Right lobe of liver (tissue), 6 donors: ENCODE results near the gene PRDM12. TPM values are rescaled to one million over a fixed set of nuclear protein-coding genes. Genes with fewer than 3 reads are reported as not detected.

ENCODE experiments used
- ATAC-seq, 4 donors: fragments of 200-7000 bp; cut with Tn5 transposase; one replicate each; pipeline ENCODE4 v1.9.1; 2020; ENCODE audit warnings: mild to moderate bottlenecking in 4 of 4, moderate library complexity in 4 of 4
- DNase-seq, 3 donors: peaks; one replicate each; pipeline ENCODE4 v3.0.0-alpha.2; 2020
- H3K27ac ChIP-seq, 3 donors: fragments of 200-600 bp; one replicate each; pipeline ENCODE4 v1.8.0; 2022
- H3K27me3 ChIP-seq, 2 donors: fragments of 200-600 bp; one replicate each; pipeline ENCODE4 v1.8.0; 2022
- H3K36me3 ChIP-seq, 4 donors: fragments of 200-600 bp; sonication (generic) in 1 of 4; one replicate each; pipeline versions ENCODE4 v1.5.1 to v1.8.0; 2017 to 2022; ENCODE audit warnings: control low read depth in 1 of 4
- H3K4me1 ChIP-seq, 4 donors: fragments of 200-600 bp; sonication (generic) in 1 of 4; one replicate each; pipeline versions ENCODE4 v1.5.1 to v1.8.0; 2017 to 2022; ENCODE audit warnings: control low read depth in 1 of 4
- H3K4me3 ChIP-seq, 3 donors: fragments of 200-600 bp; one replicate each; pipeline ENCODE4 v1.8.0; 2022
- H3K9me3 ChIP-seq, 4 donors: fragments of 200-600 bp; sonication (generic) in 1 of 4; one replicate each; pipeline versions ENCODE4 v1.5.1 to v1.8.0; 2017 to 2022; ENCODE audit warnings: control low read depth in 1 of 4
- CTCF ChIP-seq, 4 donors: fragments of 200-600 bp in 3 of 4; fragments of 450-650 bp in 1 of 4; IDR thresholded peaks; one replicate each; pipeline versions ENCODE4 v1.5.1 to v1.8.0; 2016 to 2022; ENCODE audit warnings: antibody characterized with exemption in 4 of 4, mild to moderate bottlenecking in 2 of 4
- POLR2A ChIP-seq: fragments of 450-650 bp; IDR thresholded peaks from one replicate; pipeline ENCODE4 v1.6.1; 2017; ENCODE audit warnings: antibody characterized with exemption, mild to moderate bottlenecking
- WGBS: methylation state at CpG from one replicate; pipeline ENCODE4 v1.1.6; 2018; ENCODE audit warnings: low coverage, low lambda C conversion rate; ENCODE audit not compliant: insufficient coverage; ENCODE audit errors: missing lambda C conversion rate; 5-methylcytosine and 5-hydroxymethylcytosine counted together
- intact Hi-C, 2 donors: fragments of 100-400 bp; cut with DNase I; formaldehyde crosslinking; loops; one replicate each; pipeline versions ENCODE4 v1.11.2 to v1.14.1; 2022
- total RNA-seq, 6 experiments: library from RNA; depleted of rRNA in 2 of 6; stranded (reverse); fragments of >200 nt in 2 of 6; fragmentation: NEBNext Ultra II Directional in 3 of 6; extraction: Animal tissue kit (Norgen Biotek cat#: 25700) in 3 of 6; gene quantifications; one replicate each; pipeline versions ENCODE4 v1.1.0 to v1.2.4, GENCODE V29; 2016 to 2023
- donor health status: DM: no; HTN: yes; CAD: no.
- donor health status: DM: no; HTN: no; CAD: no.
- donor health status: DM: no; HTN: no; CAD: no.
- donor health status: DM: no; HTN: yes; CAD: no.
- donor health status: DM: no; HTN: yes; CAD: no.

The PRDM12 gene
- total RNA-seq, 6 experiments from 2014 or later: 0.15 TPM; not detected in 5

GRCh38 chr9:130626249-130626996 is 38.0 kb upstream of the PRDM12 start:
- H3K4me1 ChIP-seq: peaks cover 0 to 8% (median 0%) of the 10 kb centered on the region in 4 donors
- peak; percentile 60 to 75 (median 68) for DNase-seq
- no peak overlapping the region for H3K4me3 ChIP-seq
- ATAC-seq: peak; percentile 83 to 95 (median 90)
- no peaks in the 10 kb centered on the region for H3K9me3 ChIP-seq
- intact Hi-C loops: no loop called here
- no peak overlapping the region for H3K27ac ChIP-seq
- H3K36me3 ChIP-seq: peaks cover 0 to 79% (median 36%) of the 10 kb centered on the region in 4 donors
- 64% methylated on average over 9 of the region's 21 CpGs for WGBS
- H3K27me3 ChIP-seq: no peaks in the 10 kb centered on the region
- peak; percentile 21 to 51 (median 32) for TF ChIP-seq CTCF (IDR thresholded peaks at IDR 0.05)
- TF ChIP-seq POLR2A: no peak

DNA sequence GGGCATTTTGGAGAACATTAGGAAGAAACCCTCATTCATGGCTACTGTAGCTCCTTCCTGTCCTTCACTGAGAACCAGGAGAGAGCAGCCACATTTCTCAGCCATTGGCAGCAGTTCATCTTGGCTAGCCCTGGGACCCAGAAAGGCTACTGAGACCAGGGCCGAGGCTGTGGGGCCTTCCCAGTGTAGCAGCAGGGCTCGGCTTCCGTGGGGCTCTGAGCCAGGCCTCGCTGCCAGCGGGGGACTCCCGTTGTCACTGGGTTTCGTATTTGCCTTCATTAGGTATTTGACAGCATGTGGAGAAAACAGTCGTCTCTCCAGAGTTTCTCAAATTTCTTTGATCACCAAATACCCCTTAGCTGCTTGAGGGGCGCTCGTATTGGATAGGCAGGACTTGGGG is 37.3 kb upstream of the PRDM12 start:
- Histone ChIP-seq H3K4me3 (no peak overlapping the region), H3K27ac (no peak overlapping the region), H3K27me3 (no peaks in the 10 kb centered on the region), H3K36me3 (peaks cover 0 to 79% (median 41%) of the 10 kb centered on the region in 4 donors), H3K9me3 (no peaks in the 10 kb centered on the region), H3K4me1 (peaks cover 0 to 8% (median 0%) of the 10 kb centered on the region in 4 donors)
- intact Hi-C loops: no loop called here
- 85% methylated on average over 5 of the region's 10 CpGs for WGBS
- TF ChIP-seq CTCF (IDR thresholded peaks at IDR 0.05): no peak
- TF ChIP-seq POLR2A: no peak
- ATAC-seq (no peak), DNase-seq (no peak)

GRCh38 chr9:130627896-130628792 is 36.2 kb upstream of the PRDM12 start:
- DNase-seq (no peak), ATAC-seq (no peak)
- WGBS: 57% methylated on average over 11 of the region's 23 CpGs
- intact Hi-C loops: no loop called here
- Histone ChIP-seq H3K4me1 (peaks cover 0 to 8% (median 0%) of the 10 kb centered on the region in 4 donors), H3K27ac (no peak overlapping the region), H3K27me3 (no peaks in the 10 kb centered on the region), H3K9me3 (no peaks in the 10 kb centered on the region), H3K4me3 (no peak overlapping the region), H3K36me3 (peaks cover 0 to 81% (median 42%) of the 10 kb centered on the region in 4 donors)
- TF ChIP-seq POLR2A (no peak), CTCF (IDR thresholded peaks at IDR 0.05) (no peak)

GRCh38 chr9:130629443-130630070 is 34.8 kb upstream of the PRDM12 start:
- no peak overlapping the region for H3K4me3 ChIP-seq
- 89% methylated on average over 10 of the region's 13 CpGs for WGBS
- no peaks in the 10 kb centered on the region for H3K9me3 ChIP-seq
- intact Hi-C loops: no loop called here
- peaks cover 0 to 8% (median 0%) of the 10 kb centered on the region in 4 donors for H3K4me1 ChIP-seq
- DNase-seq (no peak), ATAC-seq (no peak)
- H3K27ac ChIP-seq: no peak overlapping the region
- no peak for TF ChIP-seq POLR2A
- H3K27me3 ChIP-seq: no peaks in the 10 kb centered on the region
- H3K36me3 ChIP-seq: peaks cover 0 to 82% (median 37%) of the 10 kb centered on the region in 4 donors
